ENCODE measurements around the gene KIAA0319L.

The KIAA0319L gene

DNA sequence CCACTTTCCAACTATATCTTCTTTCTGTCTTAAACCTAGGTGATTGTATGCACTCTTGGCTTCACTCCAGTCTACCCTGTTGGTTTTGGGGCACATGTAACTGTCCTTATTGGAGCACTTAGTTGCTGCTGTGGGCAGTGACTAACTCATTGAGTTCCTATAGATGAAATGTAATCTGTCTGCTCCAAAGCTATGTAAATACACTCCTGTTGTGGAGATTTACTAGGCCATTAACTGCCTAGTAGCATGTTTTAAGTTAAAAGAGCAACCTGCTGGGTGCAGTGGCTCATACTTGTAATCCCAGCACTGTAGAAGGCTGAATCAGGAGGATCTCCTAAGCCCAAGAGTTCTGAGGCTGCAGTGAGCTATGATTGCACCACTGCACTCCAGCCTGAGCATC is 151.1 kb downstream of the KIAA0319L start:
- no peak overlapping the region for H3K9ac ChIP-seq (ENCODE audit: low read length in 5 of 5)
- H3K4me3 ChIP-seq (ENCODE audit: low read depth in 1 of 5, low read length in 5 of 5), result no peak overlapping the region
- H3K9me3 ChIP-seq (ENCODE audit: control insufficient read depth in 5 of 5, low read length in 5 of 5), result no peaks in the 10 kb centered on the region
- no peaks in the 10 kb centered on the region for H3K27me3 ChIP-seq (ENCODE audit: control insufficient read depth in 5 of 5, insufficient read depth in 4 of 5, low read length in 5 of 5)
- H3K36me3 ChIP-seq (ENCODE audit: control insufficient read depth in 5 of 5, insufficient read depth in 5 of 5, low read length in 5 of 5), result peaks cover 33 to 63% (median 48%) of the 10 kb centered on the region in 5 donors
- H3K4me1 ChIP-seq (ENCODE audit: control insufficient read depth in 5 of 5, insufficient read depth in 5 of 5, low read length in 5 of 5), result no peaks in the 10 kb centered on the region
- no peak overlapping the region for H3K27ac ChIP-seq (ENCODE audit: low read depth, low read length)

GRCh38 chr1:35401049-35401448 is 156.2 kb downstream of the KIAA0319L start:
- H3K9ac ChIP-seq (ENCODE audit: low read length in 5 of 5), result no peak overlapping the region
- peaks cover 0 to 7% (median 0%) of the 10 kb centered on the region in 5 donors for H3K4me1 ChIP-seq (ENCODE audit: control insufficient read depth in 5 of 5, insufficient read depth in 5 of 5, low read length in 5 of 5)
- peaks cover 36 to 65% (median 55%) of the 10 kb centered on the region in 5 donors for H3K36me3 ChIP-seq (ENCODE audit: control insufficient read depth in 5 of 5, insufficient read depth in 5 of 5, low read length in 5 of 5)
- no peaks in the 10 kb centered on the region for H3K27me3 ChIP-seq (ENCODE audit: control insufficient read depth in 5 of 5, insufficient read depth in 4 of 5, low read length in 5 of 5)
- H3K4me3 ChIP-seq (ENCODE audit: low read depth in 1 of 5, low read length in 5 of 5), result no peak overlapping the region
- H3K27ac ChIP-seq (ENCODE audit: low read depth, low read length), result no peak overlapping the region
- no peaks in the 10 kb centered on the region for H3K9me3 ChIP-seq (ENCODE audit: control insufficient read depth in 5 of 5, low read length in 5 of 5)

DNA sequence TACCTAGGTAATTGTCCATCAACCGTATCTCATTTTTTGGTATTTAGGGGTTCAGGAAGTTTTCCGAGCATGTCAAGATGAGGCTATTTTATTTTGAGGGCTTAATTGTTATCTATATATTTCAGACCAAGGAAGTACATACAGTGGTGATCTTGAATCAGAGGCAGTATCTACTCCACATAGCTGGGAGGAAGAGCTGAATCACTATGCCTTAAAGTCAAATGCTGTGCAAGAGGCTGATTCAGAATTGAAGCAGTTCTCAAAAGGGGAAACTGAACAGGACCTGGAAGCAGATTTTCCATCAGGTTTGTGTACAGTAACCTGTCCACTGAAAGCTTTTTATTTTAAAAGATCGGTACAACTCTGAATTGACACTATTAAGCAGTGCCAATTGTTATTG is 158.5 kb downstream of the KIAA0319L start:
- no peak overlapping the region for H3K27ac ChIP-seq (ENCODE audit: low read depth, low read length)
- H3K4me3 ChIP-seq (ENCODE audit: low read depth in 1 of 5, low read length in 5 of 5), result no peak overlapping the region
- H3K27me3 ChIP-seq (ENCODE audit: control insufficient read depth in 5 of 5, insufficient read depth in 4 of 5, low read length in 5 of 5), result no peaks in the 10 kb centered on the region
- H3K4me1 ChIP-seq (ENCODE audit: control insufficient read depth in 5 of 5, insufficient read depth in 5 of 5, low read length in 5 of 5), result peaks cover 0 to 10% (median 0%) of the 10 kb centered on the region in 5 donors
- H3K9ac ChIP-seq (ENCODE audit: low read length in 5 of 5), result no peak overlapping the region
- H3K9me3 ChIP-seq (ENCODE audit: control insufficient read depth in 5 of 5, low read length in 5 of 5), result no peaks in the 10 kb centered on the region
- peaks cover 49 to 69% (median 55%) of the 10 kb centered on the region in 5 donors for H3K36me3 ChIP-seq (ENCODE audit: control insufficient read depth in 5 of 5, insufficient read depth in 5 of 5, low read length in 5 of 5)

GRCh38 chr1:35394386-35394785 is 162.8 kb downstream of the KIAA0319L start:
- Histone ChIP-seq H3K4me3 (ENCODE audit: low read depth in 1 of 5, low read length in 5 of 5) (no peak overlapping the region), H3K4me1 (ENCODE audit: control insufficient read depth in 5 of 5, insufficient read depth in 5 of 5, low read length in 5 of 5) (peaks cover 0 to 10% (median 0%) of the 10 kb centered on the region in 5 donors), H3K9me3 (ENCODE audit: control insufficient read depth in 5 of 5, low read length in 5 of 5) (no peaks in the 10 kb centered on the region), H3K27ac (ENCODE audit: low read depth, low read length) (no peak overlapping the region), H3K9ac (ENCODE audit: low read length in 5 of 5) (no peak overlapping the region), H3K27me3 (ENCODE audit: control insufficient read depth in 5 of 5, insufficient read depth in 4 of 5, low read length in 5 of 5) (no peaks in the 10 kb centered on the region), H3K36me3 (ENCODE audit: control insufficient read depth in 5 of 5, insufficient read depth in 5 of 5, low read length in 5 of 5) (peaks cover 52 to 79% (median 57%) of the 10 kb centered on the region in 5 donors)

DNA sequence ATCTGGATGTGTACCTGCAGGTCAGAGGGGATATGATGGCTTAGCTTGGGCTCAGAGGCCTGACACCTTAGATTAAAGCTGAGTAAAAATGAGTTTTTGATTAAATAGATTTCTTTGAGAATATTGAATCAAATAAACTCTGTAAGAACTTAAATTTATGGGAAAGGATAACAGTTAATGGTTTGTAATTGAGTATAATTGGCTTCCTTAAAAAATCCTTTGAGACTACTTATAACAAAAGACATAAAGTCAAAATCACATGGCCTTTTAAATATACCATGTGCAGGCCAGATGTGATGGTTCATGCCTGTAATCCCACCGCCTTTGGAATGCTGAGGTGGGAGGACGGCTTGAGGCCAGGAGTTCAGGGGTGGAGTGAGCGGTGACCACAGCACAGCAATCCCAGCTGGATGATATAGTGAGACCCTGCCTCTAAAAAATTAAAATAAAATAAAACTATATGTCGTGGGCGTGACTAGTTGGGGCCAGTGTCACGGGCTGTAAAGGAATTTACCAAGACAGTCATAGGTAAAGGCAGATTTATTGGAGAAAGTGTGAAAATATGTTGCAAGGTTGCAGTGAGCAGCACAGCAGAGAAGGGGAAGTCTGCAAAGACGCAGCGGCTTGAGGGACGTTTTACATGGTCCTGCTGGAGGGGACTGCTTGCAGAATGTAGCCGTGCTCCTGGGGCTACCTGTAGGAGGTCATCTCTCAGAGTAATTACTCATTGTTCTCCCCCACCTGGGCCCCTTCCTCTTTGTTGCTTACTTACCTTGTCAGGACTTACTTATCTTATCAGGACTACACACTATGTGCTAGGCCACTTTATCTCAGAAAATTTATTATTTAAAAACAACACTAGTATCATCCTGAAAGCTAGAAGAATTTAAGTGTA is 166.4 kb downstream of the KIAA0319L start:
- H3K27me3 ChIP-seq (ENCODE audit: control insufficient read depth in 5 of 5, insufficient read depth in 4 of 5, low read length in 5 of 5), result no peaks in the 10 kb centered on the region
- H3K9me3 ChIP-seq (ENCODE audit: control insufficient read depth in 5 of 5, low read length in 5 of 5), result no peaks in the 10 kb centered on the region
- H3K9ac ChIP-seq (ENCODE audit: low read length in 5 of 5), result no peak overlapping the region
- H3K4me3 ChIP-seq (ENCODE audit: low read depth in 1 of 5, low read length in 5 of 5), result no peak overlapping the region
- H3K4me1 ChIP-seq (ENCODE audit: control insufficient read depth in 5 of 5, insufficient read depth in 5 of 5, low read length in 5 of 5), result peaks cover 0 to 5% (median 0%) of the 10 kb centered on the region in 5 donors
- H3K36me3 ChIP-seq (ENCODE audit: control insufficient read depth in 5 of 5, insufficient read depth in 5 of 5, low read length in 5 of 5), result peaks cover 30 to 74% (median 50%) of the 10 kb centered on the region in 5 donors
- H3K27ac ChIP-seq (ENCODE audit: low read depth, low read length), result no peak overlapping the region

- Histone ChIP-seq H3K9ac (ENCODE audit: low read length in 5 of 5) (no peak overlapping the region), H3K27me3 (ENCODE audit: control insufficient read depth in 5 of 5, insufficient read depth in 4 of 5, low read length in 5 of 5) (no peaks in the 10 kb centered on the region), H3K4me1 (ENCODE audit: control insufficient read depth in 5 of 5, insufficient read depth in 5 of 5, low read length in 5 of 5) (no peaks in the 10 kb centered on the region), H3K9me3 (ENCODE audit: control insufficient read depth in 5 of 5, low read length in 5 of 5) (no peaks in the 10 kb centered on the region), H3K4me3 (ENCODE audit: low read depth in 1 of 5, low read length in 5 of 5) (no peak overlapping the region), H3K36me3 (ENCODE audit: control insufficient read depth in 5 of 5, insufficient read depth in 5 of 5, low read length in 5 of 5) (peaks cover 13 to 43% (median 28%) of the 10 kb centered on the region in 5 donors), H3K27ac (ENCODE audit: low read depth, low read length) (no peak overlapping the region)
Observed at GRCh38 chr1:35386959-35387358, 170.2 kb downstream of the KIAA0319L start.

GRCh38 chr1:35386290-35386689 is 170.9 kb downstream of the KIAA0319L start:
- Histone ChIP-seq H3K36me3 (ENCODE audit: control insufficient read depth in 5 of 5, insufficient read depth in 5 of 5, low read length in 5 of 5) (peaks cover 16 to 45% (median 30%) of the 10 kb centered on the region in 5 donors), H3K9me3 (ENCODE audit: control insufficient read depth in 5 of 5, low read length in 5 of 5) (no peaks in the 10 kb centered on the region), H3K4me3 (ENCODE audit: low read depth in 1 of 5, low read length in 5 of 5) (no peak overlapping the region), H3K27me3 (ENCODE audit: control insufficient read depth in 5 of 5, insufficient read depth in 4 of 5, low read length in 5 of 5) (no peaks in the 10 kb centered on the region), H3K9ac (ENCODE audit: low read length in 5 of 5) (no peak overlapping the region), H3K4me1 (ENCODE audit: control insufficient read depth in 5 of 5, insufficient read depth in 5 of 5, low read length in 5 of 5) (no peaks in the 10 kb centered on the region), H3K27ac (ENCODE audit: low read depth, low read length) (no peak overlapping the region)
